ENCODE data around the gene SUSD4.

SUSD4 gene

GRCh38 chr1:223266632-223267172 is 97.3 kb downstream of the SUSD4 start:
- TF ChIP-seq GATA3 (IDR thresholded peaks at IDR 0.05; ENCODE audit: low read depth, low read length) (no peak), GATA2 (IDR thresholded peaks at IDR 0.05; ENCODE audit: low read depth, low read length) (no peak)

- TF ChIP-seq GATA2 (IDR thresholded peaks at IDR 0.05; ENCODE audit: low read depth, low read length) (no peak), GATA3 (IDR thresholded peaks at IDR 0.05; ENCODE audit: low read depth, low read length) (no peak)
These were observed 98.7 kb downstream of the SUSD4 start for GRCh38 chr1:223264983-223265908.

DNA sequence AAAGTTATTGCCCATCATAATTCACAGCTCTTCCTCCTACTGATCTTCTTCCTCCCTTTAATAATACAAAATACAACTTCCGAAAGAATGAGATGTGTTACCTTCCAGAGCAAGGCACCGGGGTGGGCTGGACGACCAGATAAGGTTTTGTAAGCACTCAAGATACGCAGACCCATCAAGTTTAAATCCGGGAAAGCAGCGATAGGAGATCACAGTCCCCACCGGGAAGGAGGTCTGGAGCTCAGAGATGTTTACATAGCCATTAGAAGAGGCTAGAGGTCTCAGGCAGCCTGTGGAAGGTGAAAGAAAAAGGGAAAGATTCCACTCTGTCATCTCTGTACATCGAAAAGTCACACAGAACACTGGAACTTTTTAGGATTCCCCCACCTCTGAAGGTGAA is 99.4 kb downstream of the SUSD4 start:
- TF ChIP-seq GATA2 (IDR thresholded peaks at IDR 0.05; ENCODE audit: low read depth, low read length) (no peak), GATA3 (IDR thresholded peaks at IDR 0.05; ENCODE audit: low read depth, low read length) (no peak)

GRCh38 chr1:223261914-223262313 is 102.1 kb downstream of the SUSD4 start:
- TF ChIP-seq GATA2 (IDR thresholded peaks at IDR 0.05; ENCODE audit: low read depth, low read length) = no peak
- TF ChIP-seq GATA3 (IDR thresholded peaks at IDR 0.05; ENCODE audit: low read depth, low read length) = no peak

DNA sequence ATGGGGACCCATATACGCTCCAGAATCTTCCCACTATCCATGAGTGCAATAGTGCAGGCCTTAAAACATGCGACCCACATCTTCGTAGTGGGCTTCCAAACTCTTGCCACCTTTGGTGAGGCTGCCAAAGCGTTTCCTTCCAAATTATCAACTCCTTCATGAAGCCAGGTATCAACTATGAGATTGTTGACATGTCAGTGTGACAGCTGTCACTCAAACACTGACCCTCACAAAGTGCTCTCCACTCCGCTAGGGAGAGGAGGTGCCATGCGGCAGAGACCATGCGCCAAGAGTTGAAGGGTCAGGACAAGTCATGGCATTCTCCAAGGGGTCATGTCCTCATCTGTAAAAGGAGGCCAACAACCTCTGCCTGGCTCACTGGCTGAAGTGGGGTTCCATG is 103.3 kb downstream of the SUSD4 start:
- TF ChIP-seq GATA3 (IDR thresholded peaks at IDR 0.05; ENCODE audit: low read depth, low read length) (no peak), GATA2 (IDR thresholded peaks at IDR 0.05; ENCODE audit: low read depth, low read length) (no peak)

GRCh38 chr1:223259462-223259861 is 104.5 kb downstream of the SUSD4 start:
- TF ChIP-seq GATA2 (IDR thresholded peaks at IDR 0.05; ENCODE audit: low read depth, low read length) = no peak

DNA sequence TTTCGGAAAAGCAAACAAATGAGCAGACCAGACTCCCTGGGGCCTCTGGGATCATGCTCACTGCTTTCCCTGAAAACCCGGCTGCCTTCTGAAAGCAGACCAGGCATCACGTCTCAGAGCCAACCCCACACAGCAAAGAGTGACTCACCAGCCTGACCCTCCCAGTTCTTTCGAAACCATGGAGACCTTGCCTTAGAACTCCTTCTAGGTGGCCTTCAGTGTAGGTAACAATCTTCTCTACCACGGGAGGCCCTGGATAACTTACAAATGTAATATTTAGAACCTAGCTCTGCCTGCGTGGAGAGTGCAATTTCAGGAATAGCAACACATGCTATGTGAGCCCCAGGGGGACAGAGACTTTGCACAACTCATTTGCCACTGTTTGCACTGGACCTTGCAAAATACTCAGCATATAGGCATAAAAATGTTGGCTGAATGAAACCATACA is 105.2 kb downstream of the SUSD4 start:
- TF ChIP-seq GATA3 (IDR thresholded peaks at IDR 0.05; ENCODE audit: low read depth, low read length) = no peak
- no peak for TF ChIP-seq GATA2 (IDR thresholded peaks at IDR 0.05; ENCODE audit: low read depth, low read length)

- TF ChIP-seq GATA2 (IDR thresholded peaks at IDR 0.05; ENCODE audit: low read depth, low read length) (no peak), GATA3 (IDR thresholded peaks at IDR 0.05; ENCODE audit: low read depth, low read length) (no peak)
These were observed 106.0 kb downstream of the SUSD4 start for GRCh38 chr1:223257856-223258550.

- TF ChIP-seq GATA2 (IDR thresholded peaks at IDR 0.05; ENCODE audit: low read depth, low read length) (no peak), GATA3 (IDR thresholded peaks at IDR 0.05; ENCODE audit: low read depth, low read length) (no peak)
These were observed 107.9 kb downstream of the SUSD4 start for GRCh38 chr1:223256034-223256433.

GRCh38 chr1:223253916-223254315 is 110.1 kb downstream of the SUSD4 start:
- TF ChIP-seq GATA3 (IDR thresholded peaks at IDR 0.05; ENCODE audit: low read depth, low read length) = no peak
- no peak for TF ChIP-seq GATA2 (IDR thresholded peaks at IDR 0.05; ENCODE audit: low read depth, low read length)

DNA sequence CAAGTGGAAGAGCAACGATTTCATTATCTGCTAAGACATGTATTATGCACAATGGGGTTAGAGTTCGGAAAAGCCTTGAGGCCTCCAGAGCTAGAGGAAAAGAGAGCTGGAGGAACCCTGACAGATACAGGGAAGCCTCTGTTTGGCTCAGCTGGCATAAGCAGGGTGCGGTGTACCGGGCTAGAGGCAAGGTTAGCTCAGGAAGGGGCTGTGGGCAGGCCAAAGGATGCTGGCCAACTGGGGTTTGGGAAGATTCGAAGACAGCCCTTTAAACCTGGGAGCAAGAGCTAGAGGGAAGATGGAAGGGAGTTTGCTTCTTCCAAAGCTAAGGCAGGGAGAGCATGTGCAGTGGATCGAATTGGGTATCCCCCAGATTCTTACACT is 113.4 kb downstream of the SUSD4 start:
- no peak for TF ChIP-seq GATA3 (IDR thresholded peaks at IDR 0.05; ENCODE audit: low read depth, low read length)
- TF ChIP-seq GATA2 (IDR thresholded peaks at IDR 0.05; ENCODE audit: low read depth, low read length) = no peak

DNA sequence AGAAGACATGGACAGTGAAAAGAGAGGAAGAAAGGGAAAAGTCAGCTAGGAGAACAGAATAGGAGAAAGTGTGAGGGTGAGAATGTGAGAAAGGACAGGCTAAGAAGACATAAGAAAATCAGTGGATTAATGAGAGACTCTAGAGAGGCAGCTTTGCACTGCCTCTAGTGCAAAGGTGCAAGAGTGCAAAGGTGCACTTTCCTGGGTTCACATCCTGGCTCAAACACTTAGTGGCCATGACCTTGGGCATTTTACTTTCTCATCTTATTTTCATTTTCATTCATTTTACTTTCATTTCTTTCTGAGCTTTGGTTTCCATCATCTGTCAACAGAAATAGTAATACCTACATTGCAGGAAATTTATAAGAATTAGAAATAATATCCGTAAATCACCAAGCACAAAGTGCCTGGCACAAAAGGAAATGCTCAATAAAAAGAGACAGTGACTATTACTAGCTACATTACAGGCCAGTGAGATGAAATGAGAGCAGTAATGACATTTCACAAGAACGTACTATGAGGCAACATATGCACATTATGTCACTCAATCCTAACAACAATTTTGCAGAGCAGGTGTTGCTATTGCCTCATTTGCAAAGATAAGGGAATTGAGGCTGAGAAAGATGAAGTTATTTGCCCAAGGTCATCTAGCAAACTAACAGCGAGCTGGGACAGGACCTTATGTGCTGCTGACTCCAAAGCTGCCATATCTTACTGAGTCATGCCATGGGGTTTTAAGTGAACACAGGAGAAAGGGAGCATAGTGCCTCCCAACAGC is 113.9 kb downstream of the SUSD4 start:
- TF ChIP-seq GATA3 (IDR thresholded peaks at IDR 0.05; ENCODE audit: low read depth, low read length) (no peak), GATA2 (IDR thresholded peaks at IDR 0.05; ENCODE audit: low read depth, low read length) (no peak)

DNA sequence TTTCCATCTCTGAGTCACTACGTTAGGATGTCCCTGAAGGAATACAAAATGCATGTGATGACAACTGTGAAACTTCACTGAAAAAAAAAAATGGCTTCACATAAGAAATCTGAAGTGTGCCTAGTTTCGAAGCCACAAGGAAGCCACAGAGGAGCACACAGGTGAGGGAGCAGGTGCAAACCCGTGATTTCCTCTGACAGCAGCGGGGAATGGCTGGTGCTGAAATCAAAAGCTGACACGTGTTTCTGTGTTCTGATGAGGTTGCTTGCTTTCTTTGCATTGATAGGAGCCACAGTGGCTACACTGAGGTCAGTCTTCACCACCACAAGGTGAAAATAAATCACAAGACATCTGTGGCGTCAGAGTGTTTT is 115.2 kb downstream of the SUSD4 start:
- TF ChIP-seq GATA3 (IDR thresholded peaks at IDR 0.05; ENCODE audit: low read depth, low read length) (no peak), GATA2 (IDR thresholded peaks at IDR 0.05; ENCODE audit: low read depth, low read length) (no peak)
